ENCODE data around the gene NID1. TPM values are rescaled to one million over a fixed set of nuclear protein-coding genes. Genes with fewer than 3 reads are reported as not detected.

NID1 gene
- polyA plus RNA-seq, 1 donor (not counting 4 experiments of a cell fraction or from before 2014, with no cell fraction given): 1.8 TPM

DNA sequence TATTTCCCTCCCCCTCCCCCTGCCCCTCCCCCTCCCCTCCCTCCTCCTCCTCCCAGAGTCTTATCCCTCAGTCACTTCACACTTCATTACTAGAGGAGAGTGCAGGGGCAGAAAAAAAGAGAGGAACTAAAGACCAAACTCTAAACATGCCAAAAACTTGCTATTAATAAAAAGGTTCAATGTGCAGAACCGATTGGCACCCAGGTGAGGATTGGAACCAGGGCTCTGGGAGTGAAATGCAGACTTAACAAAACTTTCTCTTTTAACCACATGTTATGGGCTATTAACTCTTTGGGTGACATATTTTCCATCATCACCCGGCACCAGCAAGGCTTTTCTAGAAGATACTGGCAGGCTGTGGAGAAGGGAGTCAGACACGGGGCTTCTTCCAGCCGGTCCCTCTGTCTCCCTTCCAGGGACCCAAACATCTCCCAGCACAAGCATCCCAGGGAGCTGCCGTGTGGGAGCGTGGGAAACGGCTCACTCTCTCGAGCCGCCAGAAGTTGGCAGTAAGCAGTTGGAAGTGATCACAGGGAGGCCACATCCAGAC, 13.6 kb downstream of the NID1 start:
- Histone ChIP-seq H2AFZ (ENCODE audit: control insufficient read depth, low read length) (no peak overlapping the region), H4K20me1 (ENCODE audit: control insufficient read depth, extremely low read depth, insufficient read depth, low read length) (no peaks in the 10 kb centered on the region), H3K79me2 (ENCODE audit: control insufficient read depth, insufficient read depth, low read length) (no peaks in the 10 kb centered on the region), H3K4me2 (ENCODE audit: control insufficient read depth, extremely low read depth, insufficient read depth, low read depth, low read length) (no peak overlapping the region), H3K36me3 (ENCODE audit: control insufficient read depth in 2 of 2, extremely low read depth in 1 of 2, insufficient read depth in 2 of 2, low read length in 2 of 2) (no peaks in the 10 kb centered on the region), H3K9me1 (ENCODE audit: control insufficient read depth, extremely low read depth, insufficient read depth, low read length) (no peaks in the 10 kb centered on the region), H3K9ac (ENCODE audit: control insufficient read depth, extremely low read depth, insufficient read depth, low read length) (no peak overlapping the region), H3K27ac (ENCODE audit: control insufficient read depth, insufficient read depth, low read length) (no peak overlapping the region), H3K4me1 (ENCODE audit: control insufficient read depth, extremely low read depth, insufficient read depth, low read length) (no peaks in the 10 kb centered on the region), H3K27me3 (ENCODE audit: control insufficient read depth, extremely low read depth, insufficient read depth, low read length) (no peaks in the 10 kb centered on the region), H3K4me3 (ENCODE audit: control insufficient read depth in 2 of 3, extremely low read depth in 1 of 3, insufficient read depth in 2 of 3, low read depth in 1 of 3, low read length in 3 of 3) (no peak overlapping the region), H3K9me3 (ENCODE audit: control insufficient read depth, low read depth, low read length) (no peaks in the 10 kb centered on the region)
- no peak for TF ChIP-seq EZH2 (IDR thresholded peaks at IDR 0.05; ENCODE audit: low read length)
- TF ChIP-seq CTCF (optimal IDR thresholded peaks at IDR 0.05 in 1 of 3, IDR thresholded peaks at IDR 0.05 in 1 of 3, conservative IDR thresholded peaks at IDR 0.05 in 1 of 3; ENCODE audit: extremely low read depth in 1 of 3, insufficient read depth in 2 of 3, low read length in 3 of 3): no peak
- DNase-seq (ENCODE audit: low read depth, low spot score) (no peak), FAIRE-seq (no peak)
- dilution Hi-C loops (cut with MboI; ENCODE audit: extremely low pct_ligation_motif_present, low sequenced_read_pairs): no loop called here

- H3K79me2 ChIP-seq (ENCODE audit: control insufficient read depth, insufficient read depth, low read length): no peaks in the 10 kb centered on the region
- no peak for FAIRE-seq
- no peaks in the 10 kb centered on the region for H3K36me3 ChIP-seq (ENCODE audit: control insufficient read depth in 2 of 2, extremely low read depth in 1 of 2, insufficient read depth in 2 of 2, low read length in 2 of 2)
- H3K27ac ChIP-seq (ENCODE audit: control insufficient read depth, insufficient read depth, low read length): no peak overlapping the region
- H3K9me3 ChIP-seq (ENCODE audit: control insufficient read depth, low read depth, low read length): no peaks in the 10 kb centered on the region
- no peaks in the 10 kb centered on the region for H3K4me1 ChIP-seq (ENCODE audit: control insufficient read depth, extremely low read depth, insufficient read depth, low read length)
- no peak overlapping the region for H3K4me3 ChIP-seq (ENCODE audit: control insufficient read depth in 2 of 3, extremely low read depth in 1 of 3, insufficient read depth in 2 of 3, low read depth in 1 of 3, low read length in 3 of 3)
- H3K9me1 ChIP-seq (ENCODE audit: control insufficient read depth, extremely low read depth, insufficient read depth, low read length): no peaks in the 10 kb centered on the region
- no peak for TF ChIP-seq CTCF (optimal IDR thresholded peaks at IDR 0.05 in 1 of 3, IDR thresholded peaks at IDR 0.05 in 1 of 3, conservative IDR thresholded peaks at IDR 0.05 in 1 of 3; ENCODE audit: extremely low read depth in 1 of 3, insufficient read depth in 2 of 3, low read length in 3 of 3)
- no peak for TF ChIP-seq EZH2 (IDR thresholded peaks at IDR 0.05; ENCODE audit: low read length)
- no peaks in the 10 kb centered on the region for H4K20me1 ChIP-seq (ENCODE audit: control insufficient read depth, extremely low read depth, insufficient read depth, low read length)
- H3K9ac ChIP-seq (ENCODE audit: control insufficient read depth, extremely low read depth, insufficient read depth, low read length): no peak overlapping the region
- H2AFZ ChIP-seq (ENCODE audit: control insufficient read depth, low read length): no peak overlapping the region
- DNase-seq (ENCODE audit: low read depth, low spot score): no peak
- dilution Hi-C loops (cut with MboI; ENCODE audit: extremely low pct_ligation_motif_present, low sequenced_read_pairs): no loop called here
- no peak overlapping the region for H3K4me2 ChIP-seq (ENCODE audit: control insufficient read depth, extremely low read depth, insufficient read depth, low read depth, low read length)
- no peaks in the 10 kb centered on the region for H3K27me3 ChIP-seq (ENCODE audit: control insufficient read depth, extremely low read depth, insufficient read depth, low read length)
Observed at GRCh38 chr1:236045771-236046170, 19.1 kb downstream of the NID1 start.

All from keratinocyte (primary cell).